Smooth muscle cell of the umbilical artery (primary cell): ENCODE results near the gene FCHO1. TPM values are rescaled to one million over a fixed set of nuclear protein-coding genes. Genes with fewer than 3 reads are reported as not detected.

Experiments used
- total RNA-seq: library from RNA; depleted of rRNA; stranded (reverse); fragments of >200 nt; gene quantifications from 2 replicates; pipeline ENCODE4 v1.2.3, GENCODE V29; 2014

Gene FCHO1
- total RNA-seq: 0.37 TPM in 1 of 2 replicates, not detected in the other

GRCh38 chr19:17751103-17751911, at the start of gene FCHO1:
TSS of gene FCHO1 (plus strand) at chr19:17751477. CDS start at chr19:17755165, 3,688 bp downstream.

GRCh38 chr19:17718947-17719711, 32.1 kb upstream of the FCHO1 start, which contains the start of gene MAP1S:
TSS of gene MAP1S (plus strand) at chr19:17719480. CDS start at chr19:17719503, 23 bp downstream.

GRCh38 chr19:17794731-17795494, 43.6 kb downstream of the FCHO1 start, which contains the start of gene B3GNT3:
TSS of gene B3GNT3 (plus strand) at chr19:17795138. CDS start at chr19:17807808, 12,670 bp downstream.

GRCh38 chr19:17821190-17821589, 69.9 kb downstream of the FCHO1 start, which contains the start of gene INSL3:
TSS of gene INSL3 (minus strand) at chr19:17821519. CDS start at chr19:17821506, 13 bp downstream.

Other genes with a start within 250 kb of the FCHO1 start
- 55.5 and 55.7 TPM in 2 replicates for gene PGLS, start 239.8 kb upstream of the FCHO1 start, total RNA-seq
- gene COLGALT1, start 195.8 kb upstream of the FCHO1 start, total RNA-seq: 140 and 222 TPM in 2 replicates
- 0.30 and 0.97 TPM in 2 replicates for gene UNC13A, start 63.1 kb upstream of the FCHO1 start, total RNA-seq
- gene MAP1S, start 32.0 kb upstream of the FCHO1 start, total RNA-seq: 11.3 and 52.6 TPM in 2 replicates
- not detected in 2 replicates for gene B3GNT3, start 43.7 kb downstream of the FCHO1 start, total RNA-seq
- gene INSL3, start 70.0 kb downstream of the FCHO1 start, total RNA-seq: not detected in 2 replicates
- gene JAK3, start 96.5 kb downstream of the FCHO1 start, total RNA-seq: 2.7 and 3.4 TPM in 2 replicates
- gene RPL18A, start 108.4 kb downstream of the FCHO1 start, total RNA-seq: 611 and 1,014 TPM in 2 replicates
- not detected in 2 replicates for gene SLC5A5, start 120.5 kb downstream of the FCHO1 start, total RNA-seq
- gene CCDC124, start 181.5 kb downstream of the FCHO1 start, total RNA-seq: 21.1 and 46.0 TPM in 2 replicates
- not detected in 2 replicates for gene KCNN1, start 215.6 kb downstream of the FCHO1 start, total RNA-seq